Sciatic nerve (tissue), 2 donors: ENCODE data around the gene CRADD. TPM values are rescaled to one million over a fixed set of nuclear protein-coding genes. Genes with fewer than 3 reads are reported as not detected.

ENCODE experiments used
- ATAC-seq: fragments of 200-7000 bp; cut with Tn5 transposase; one replicate; pipeline ENCODE4 v1.9.1; 2020; ENCODE audit warnings: mild to moderate bottlenecking, moderate library complexity
- DNase-seq: peaks from one replicate; pipeline ENCODE4 v3.0.0-alpha.2; 2020; ENCODE audit warnings: low spot score
- intact Hi-C: fragments of 100-400 bp; cut with DNase I; formaldehyde crosslinking; loops from one replicate; pipeline ENCODE4 v1.14.2; 2022
- total RNA-seq: library from RNA; stranded (reverse); fragmentation: NEBNext Ultra II Directional; extraction: Animal tissue kit (Norgen Biotek cat#: 25700); gene quantifications from one replicate; pipeline ENCODE4 v1.2.1, GENCODE V29; 2021
- donor health status: DM: no; HTN: no; CAD: no.
- donor health status: DM: no; HTN: no; CAD: no.

The CRADD gene
- total RNA-seq, 1 donor from 2014 or later, result 20.6 TPM

DNA sequence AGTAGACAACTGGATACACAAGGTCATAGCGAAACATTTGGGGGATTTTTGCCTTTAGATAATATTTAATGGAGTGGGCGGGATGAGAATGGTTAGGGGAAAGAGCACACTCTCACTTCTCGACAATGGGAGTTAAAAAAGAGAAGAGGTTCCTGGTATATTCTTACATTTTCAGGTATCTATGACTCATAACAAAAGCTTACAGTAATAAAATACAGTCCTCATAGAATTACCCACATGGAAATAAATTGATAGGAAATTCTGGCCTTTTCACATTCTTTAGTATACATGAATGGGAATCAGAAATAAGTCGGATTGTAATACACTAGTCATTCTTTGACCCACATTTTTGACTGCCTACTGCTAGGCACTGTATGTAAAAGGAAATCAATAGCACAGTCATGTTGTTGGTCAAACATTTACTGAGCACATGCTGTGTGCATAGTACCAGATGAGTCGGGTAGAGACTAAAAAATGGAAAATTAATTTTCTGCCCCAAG is 8.2 kb upstream of the CRADD start:
- intact Hi-C loops, result no loop called here
- ATAC-seq (no peak), DNase-seq (no peak)

- intact Hi-C loops, result no loop called here
- no peak for DNase-seq
- ATAC-seq, result no peak
Measured at GRCh38 chr12:93669452-93669851, 7.7 kb upstream of the CRADD start.

DNA sequence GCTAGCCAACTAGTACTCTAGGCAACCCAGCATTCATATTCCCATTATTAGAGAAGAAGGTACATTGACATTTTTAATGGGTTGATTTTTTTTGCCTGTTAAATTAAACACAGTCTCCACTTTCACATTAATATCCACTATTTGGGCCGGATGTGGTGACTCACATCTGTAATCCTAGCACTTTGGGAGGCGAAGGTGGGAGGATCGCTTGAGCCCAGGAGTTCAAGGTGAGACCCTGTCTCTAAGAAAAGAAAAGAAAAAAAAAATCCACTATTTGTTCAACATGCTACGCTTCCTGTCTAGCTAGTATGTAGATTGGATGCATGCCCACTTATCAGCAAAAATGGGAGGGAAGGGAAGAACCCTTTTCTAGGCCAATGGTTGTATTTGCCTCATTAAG is 7.1 kb upstream of the CRADD start:
- DNase-seq, result no peak
- intact Hi-C loops, result no loop called here
- ATAC-seq, result no peak

GRCh38 chr12:93671044-93671443 is 6.1 kb upstream of the CRADD start:
- no peak for DNase-seq
- no peak for ATAC-seq
- intact Hi-C loops, result no loop called here

DNA sequence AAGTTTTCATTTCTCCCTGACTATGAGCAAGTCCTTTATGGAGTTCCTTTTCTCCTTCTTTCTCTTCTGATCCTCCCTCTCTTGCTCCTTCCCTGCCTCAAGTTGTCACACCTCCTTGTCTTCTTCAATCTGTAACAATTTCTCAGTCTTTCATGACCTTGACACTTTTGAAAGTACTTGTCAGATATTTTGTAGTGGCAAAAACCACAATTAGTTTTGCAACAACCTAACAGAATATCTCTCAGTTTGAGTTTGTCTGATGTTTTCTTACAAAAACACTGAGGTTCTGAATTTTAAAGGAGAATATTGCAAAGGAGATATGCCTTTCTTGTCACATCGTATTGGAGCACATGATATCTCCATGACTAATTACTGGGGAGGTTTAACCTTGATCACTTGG is 4.1 kb upstream of the CRADD start:
- intact Hi-C loops, result no loop called here
- ATAC-seq (no peak), DNase-seq (no peak)

DNA sequence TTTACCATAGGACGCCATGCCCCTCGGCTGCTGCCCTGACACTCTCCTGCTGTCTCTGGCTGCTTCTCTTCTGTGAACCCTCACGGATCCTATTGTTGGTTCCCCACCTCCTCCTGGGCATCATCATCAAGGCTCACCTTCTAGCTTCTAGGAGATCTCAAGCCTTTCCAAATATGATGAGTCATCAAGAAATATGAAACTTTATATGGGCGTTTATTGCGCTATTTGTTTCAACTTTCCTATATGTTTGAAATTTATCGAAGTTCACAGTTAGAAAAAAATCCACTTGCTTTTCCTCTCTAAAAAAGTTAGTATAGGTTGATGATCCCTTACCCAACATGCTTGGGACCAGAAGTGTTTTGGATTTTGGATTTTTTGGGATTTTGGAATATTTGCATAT is 2.8 kb upstream of the CRADD start:
- no peak for DNase-seq
- intact Hi-C loops, result no loop called here
- no peak for ATAC-seq

- intact Hi-C loops, result no loop called here
- ATAC-seq (no peak), DNase-seq (no peak)
Measured at GRCh38 chr12:93676408-93677194, 574 bp upstream of the CRADD start.

GRCh38 chr12:93678779-93679178 is 1.6 kb downstream of the CRADD start:
- DNase-seq (no peak), ATAC-seq (no peak)
- intact Hi-C loops, result no loop called here

DNA sequence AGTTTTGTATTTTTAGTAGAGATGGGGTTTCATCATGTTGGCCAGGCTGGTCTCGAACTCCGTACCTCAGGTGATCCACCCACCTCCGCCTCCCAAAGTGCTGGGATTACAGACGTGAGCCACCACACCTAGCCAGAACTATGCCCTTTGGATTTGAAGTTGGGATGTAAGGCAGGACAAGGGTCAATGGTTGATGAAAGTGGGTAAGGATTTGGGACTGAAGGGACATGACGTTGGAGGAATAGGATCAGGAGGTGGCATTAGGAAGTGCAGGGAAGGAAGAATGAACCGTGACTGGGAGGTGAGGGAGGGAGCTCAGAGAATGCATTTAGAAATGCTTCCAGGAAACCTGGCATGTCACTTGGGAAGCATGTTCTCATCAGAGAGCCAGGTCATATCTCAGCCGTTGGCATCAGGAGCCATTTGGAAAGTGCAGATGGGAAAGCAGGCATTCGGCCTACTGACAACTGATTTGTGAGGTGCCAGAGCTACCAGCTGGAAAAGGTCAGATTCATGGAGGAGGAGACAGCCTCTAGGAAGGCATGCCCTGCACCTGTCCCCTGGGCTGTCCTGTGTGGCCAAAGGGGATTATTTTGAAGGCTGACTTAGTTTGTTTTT is 2.2 kb downstream of the CRADD start:
- intact Hi-C loops, result no loop called here
- no peak for DNase-seq
- no peak for ATAC-seq

DNA sequence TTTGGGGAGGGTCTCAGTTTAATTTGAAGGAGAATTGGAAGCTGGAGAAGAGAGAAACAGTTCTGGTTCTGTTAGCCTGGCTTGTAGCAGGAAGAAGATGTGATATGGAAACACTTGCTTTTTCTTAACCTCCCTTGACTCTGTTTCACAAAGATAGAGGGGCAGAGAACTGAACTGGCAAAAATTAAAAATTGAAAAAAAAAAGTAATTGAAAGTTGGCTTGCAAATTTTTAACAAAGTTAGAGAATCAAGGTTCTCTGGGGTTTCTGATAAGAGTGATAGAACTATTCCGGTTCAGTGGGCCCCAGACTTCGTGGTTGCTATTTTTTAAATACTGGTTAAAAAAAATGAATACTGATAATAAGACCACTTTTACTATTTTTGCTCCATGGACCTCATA is 2.8 kb downstream of the CRADD start:
- intact Hi-C loops, result no loop called here
- DNase-seq (no peak), ATAC-seq (no peak)

GRCh38 chr12:93682846-93683261 is 5.7 kb downstream of the CRADD start:
- DNase-seq, result no peak
- intact Hi-C loops, result no loop called here
- ATAC-seq, result no peak

- DNase-seq (no peak), ATAC-seq (no peak)
- intact Hi-C loops, result no loop called here
Measured at GRCh38 chr12:93683410-93683809, 6.2 kb downstream of the CRADD start.

DNA sequence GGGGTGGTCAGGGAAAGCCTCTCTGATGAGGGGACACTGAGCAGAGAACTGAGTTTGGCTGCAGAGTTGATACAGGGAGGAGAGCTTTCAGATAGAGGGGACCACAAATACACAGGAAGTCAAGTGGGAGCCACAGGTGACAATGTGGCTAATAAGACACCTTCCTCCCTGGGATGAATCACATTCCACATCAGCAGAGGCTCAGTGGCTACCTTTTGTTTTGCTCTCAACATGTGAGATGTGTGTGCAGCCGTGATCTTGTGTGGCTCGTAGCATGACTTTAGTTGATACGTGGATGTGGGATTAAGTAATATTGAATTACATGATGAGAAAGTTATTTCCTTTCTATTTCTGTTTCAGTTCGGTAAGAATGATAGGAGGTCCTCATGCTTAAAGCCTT is 7.5 kb downstream of the CRADD start:
- intact Hi-C loops, result no loop called here
- DNase-seq (no peak), ATAC-seq (peak; percentile 51)

- intact Hi-C loops, result no loop called here
- ATAC-seq (peak; percentile 61), DNase-seq (no peak)
Measured at GRCh38 chr12:93686572-93687356, 9.6 kb downstream of the CRADD start.

- intact Hi-C loops, result no loop called here
- DNase-seq (no peak), ATAC-seq (no peak)
Measured at GRCh38 chr12:93689076-93689834, 12.1 kb downstream of the CRADD start.

GRCh38 chr12:93696462-93696861 is 19.3 kb downstream of the CRADD start:
- intact Hi-C loops, result no loop called here
- no peak for DNase-seq
- ATAC-seq, result no peak

GRCh38 chr12:93698307-93699092 is 21.3 kb downstream of the CRADD start:
- ATAC-seq (no peak), DNase-seq (no peak)
- intact Hi-C loops, result no loop called here

- no peak for DNase-seq
- intact Hi-C loops, result no loop called here
- ATAC-seq, result no peak
Measured at GRCh38 chr12:93699271-93700145, 22.3 kb downstream of the CRADD start.
